Measurements from ENCODE around the gene PDXDC1.
"Not testable (repeated sequence)": the region's sequence is repeated elsewhere in the genome, so short reads cannot be mapped to it uniquely, and the experiment has no call there.

Gene PDXDC1

GRCh38 chr16:15028345-15028715 is 53.5 kb downstream of the PDXDC1 start:
- not testable (repeated sequence) for H3K4me3 ChIP-seq; H3K27ac ChIP-seq; H3K9ac ChIP-seq (ENCODE audit: insufficient read length); DNase-seq (ENCODE audit: low read depth, low spot score); H3K9me3 ChIP-seq (ENCODE audit: low read depth, low read length)
- H3K36me3 ChIP-seq (ENCODE audit: insufficient read depth, low read length) = peaks cover 47% of the 10 kb centered on the region

DNA sequence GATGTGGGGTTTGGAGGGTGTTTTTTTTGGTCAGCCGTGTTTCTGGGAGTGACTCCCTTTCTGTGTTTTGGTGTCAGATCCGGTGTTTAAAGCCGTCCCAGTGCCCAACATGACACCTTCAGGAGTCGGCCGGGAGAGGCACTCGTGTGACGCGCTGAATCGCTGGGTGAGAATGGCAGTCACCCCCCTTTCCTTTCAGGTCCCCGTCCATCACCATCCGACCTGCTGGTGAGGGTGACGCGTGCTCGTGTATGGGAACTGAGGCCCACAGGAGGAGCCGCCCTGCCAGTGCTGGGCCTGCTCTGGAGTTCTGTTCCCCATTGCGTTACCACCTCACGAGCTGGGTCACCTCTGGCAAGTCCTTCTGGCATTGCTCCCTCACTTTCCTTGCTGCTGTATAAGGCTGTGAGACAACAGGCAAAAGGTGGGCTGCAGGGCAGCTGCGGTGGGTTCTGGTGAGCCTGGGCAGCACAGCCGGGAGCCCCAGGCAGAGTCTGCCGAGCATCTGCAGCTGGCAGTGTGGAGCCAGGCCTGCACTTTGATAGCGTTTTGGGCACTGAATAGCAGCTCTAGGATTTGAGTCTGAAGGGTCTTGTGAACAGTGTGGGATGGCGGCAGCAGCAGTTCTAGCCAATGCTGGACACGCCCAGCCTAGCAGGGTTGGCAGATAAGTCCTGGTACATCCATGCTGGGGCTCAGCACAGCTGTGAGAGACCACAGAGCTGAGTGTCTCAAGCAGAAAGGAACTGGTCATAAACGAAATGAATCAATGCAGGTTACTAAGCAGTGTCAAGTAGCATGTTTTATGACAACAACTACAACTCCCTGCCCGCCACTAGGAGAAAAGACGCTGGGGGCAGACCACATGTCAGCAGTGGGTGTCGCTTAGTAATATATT is 54.2 kb downstream of the PDXDC1 start:
- H3K9ac ChIP-seq (ENCODE audit: insufficient read length); H3K27ac ChIP-seq: not testable (repeated sequence)
- H3K36me3 ChIP-seq (ENCODE audit: insufficient read depth, low read length) = peaks cover 50% of the 10 kb centered on the region

GRCh38 chr16:15029749-15030148 is 54.9 kb downstream of the PDXDC1 start:
- DNase-seq (ENCODE audit: low read depth, low spot score) = not testable (repeated sequence)

More for the DNA sequence above, 54.2 kb downstream of the PDXDC1 start:
- DNase-seq (ENCODE audit: low read depth, low spot score); H3K4me3 ChIP-seq; H3K9me3 ChIP-seq (ENCODE audit: low read depth, low read length): not testable (repeated sequence)

GRCh38 chr16:15031179-15031578 is 56.4 kb downstream of the PDXDC1 start:
- no peak for TF ChIP-seq EZH2 (IDR thresholded peaks at IDR 0.05)
- TF ChIP-seq FOXP2 (optimal IDR thresholded peaks at IDR 0.05; ENCODE audit: control extremely low read depth, extremely low read length, insufficient read depth) = no peak
- TF ChIP-seq POLR2AphosphoS5 (IDR thresholded peaks at IDR 0.05; ENCODE audit: borderline replicate concordance, low read depth, low read length) = no peak
- H3K36me3 ChIP-seq (ENCODE audit: insufficient read depth, low read length) = peaks cover 65% of the 10 kb centered on the region
- DNase-seq (ENCODE audit: low read depth, low spot score) = no peak
- no peak overlapping the region for H3K9ac ChIP-seq (ENCODE audit: insufficient read length)
- H3K27ac ChIP-seq = no peak overlapping the region
- H3K4me3 ChIP-seq = no peak overlapping the region
- H3K9me3 ChIP-seq (ENCODE audit: low read depth, low read length) = no peaks in the 10 kb centered on the region

More at GRCh38 chr16:15029749-15030148, 54.9 kb downstream of the PDXDC1 start:
- H3K9me3 ChIP-seq (ENCODE audit: low read depth, low read length); H3K27ac ChIP-seq; H3K4me3 ChIP-seq; H3K9ac ChIP-seq (ENCODE audit: insufficient read length): not testable (repeated sequence)
- H3K36me3 ChIP-seq (ENCODE audit: insufficient read depth, low read length) = peaks cover 55% of the 10 kb centered on the region

DNA sequence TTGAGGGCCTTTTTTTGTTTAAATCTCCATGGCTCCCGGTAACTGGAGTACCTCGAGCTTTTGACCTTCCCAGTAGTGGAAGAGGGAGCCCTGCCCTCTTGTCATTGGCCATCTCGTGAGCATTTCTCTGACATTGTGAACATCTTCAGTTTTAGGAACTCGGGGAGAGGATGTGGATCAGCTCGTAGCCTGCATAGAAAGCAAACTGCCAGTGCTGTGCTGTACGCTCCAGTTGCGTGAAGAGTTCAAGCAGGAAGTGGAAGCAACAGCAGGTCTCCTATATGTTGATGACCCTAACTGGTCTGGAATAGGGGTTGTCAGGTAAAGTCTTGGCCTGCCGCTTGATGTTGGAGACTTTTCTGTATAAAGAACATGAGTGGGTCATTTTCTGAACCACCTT is 56.8 kb downstream of the PDXDC1 start:
- no peaks in the 10 kb centered on the region for H3K9me3 ChIP-seq (ENCODE audit: low read depth, low read length)

DNA sequence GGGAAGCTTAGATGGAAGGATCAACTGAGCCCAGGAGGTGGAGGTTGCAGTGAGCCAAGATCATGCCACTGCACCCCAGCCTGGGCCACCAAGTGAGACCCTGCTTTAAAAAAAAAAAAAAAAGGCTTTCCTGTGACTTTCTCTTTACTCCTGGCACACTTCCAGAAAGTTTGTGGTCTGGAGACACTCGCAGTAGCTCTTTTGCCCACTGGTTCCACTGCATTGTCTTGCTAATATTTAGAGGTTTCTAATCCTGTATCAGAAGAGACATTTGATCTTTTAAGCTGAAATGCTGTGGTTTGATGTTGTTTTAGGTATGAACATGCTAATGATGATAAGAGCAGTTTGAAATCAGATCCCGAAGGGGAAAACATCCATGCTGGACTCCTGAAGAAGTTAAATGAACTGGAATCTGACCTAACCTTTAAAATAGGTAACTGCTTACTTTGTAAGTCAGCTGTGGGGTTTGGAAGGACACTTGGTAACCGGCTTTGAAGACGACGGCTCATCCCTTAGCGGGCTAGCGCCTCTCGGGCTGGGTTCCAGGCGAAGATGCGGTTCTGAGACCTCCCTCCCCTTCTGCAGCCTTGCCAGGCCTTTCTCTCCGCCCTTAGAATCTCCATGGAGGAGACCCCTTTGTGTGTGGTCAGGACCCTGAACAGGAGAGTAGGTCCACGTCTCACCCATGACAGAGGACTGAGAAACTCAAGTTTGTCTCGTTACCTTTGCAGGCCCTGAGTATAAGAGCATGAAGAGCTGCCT is 57.9 kb downstream of the PDXDC1 start:
- H3K4me3 ChIP-seq = no peak overlapping the region
- TF ChIP-seq POLR2AphosphoS5 (IDR thresholded peaks at IDR 0.05; ENCODE audit: borderline replicate concordance, low read depth, low read length) = no peak
- no peak for TF ChIP-seq EZH2 (IDR thresholded peaks at IDR 0.05)
- no peak for TF ChIP-seq FOXP2 (optimal IDR thresholded peaks at IDR 0.05; ENCODE audit: control extremely low read depth, extremely low read length, insufficient read depth)
- H3K27ac ChIP-seq = no peak overlapping the region
- no peaks in the 10 kb centered on the region for H3K9me3 ChIP-seq (ENCODE audit: low read depth, low read length)
- peaks cover 74% of the 10 kb centered on the region for H3K36me3 ChIP-seq (ENCODE audit: insufficient read depth, low read length)
- no peak overlapping the region for H3K9ac ChIP-seq (ENCODE audit: insufficient read length)
- DNase-seq (ENCODE audit: low read depth, low spot score) = no peak

More for the DNA sequence above, 56.8 kb downstream of the PDXDC1 start:
- Histone ChIP-seq H3K9ac (ENCODE audit: insufficient read length) (no peak overlapping the region), H3K36me3 (ENCODE audit: insufficient read depth, low read length) (peaks cover 69% of the 10 kb centered on the region), H3K4me3 (no peak overlapping the region), H3K27ac (no peak overlapping the region)
- DNase-seq (ENCODE audit: low read depth, low spot score) = no peak
- no peak for TF ChIP-seq POLR2AphosphoS5 (IDR thresholded peaks at IDR 0.05; ENCODE audit: borderline replicate concordance, low read depth, low read length)
- no peak for TF ChIP-seq FOXP2 (optimal IDR thresholded peaks at IDR 0.05; ENCODE audit: control extremely low read depth, extremely low read length, insufficient read depth)
- no peak for TF ChIP-seq EZH2 (IDR thresholded peaks at IDR 0.05)

GRCh38 chr16:15033309-15033707 is 58.5 kb downstream of the PDXDC1 start:
- Histone ChIP-seq H3K36me3 (ENCODE audit: insufficient read depth, low read length) (peaks cover 79% of the 10 kb centered on the region), H3K9ac (ENCODE audit: insufficient read length) (no peak overlapping the region), H3K27ac (no peak overlapping the region), H3K9me3 (ENCODE audit: low read depth, low read length) (no peaks in the 10 kb centered on the region), H3K4me3 (no peak overlapping the region)
- no peak for DNase-seq (ENCODE audit: low read depth, low spot score)
- TF ChIP-seq EZH2 (IDR thresholded peaks at IDR 0.05) (no peak), POLR2AphosphoS5 (IDR thresholded peaks at IDR 0.05; ENCODE audit: borderline replicate concordance, low read depth, low read length) (no peak), FOXP2 (optimal IDR thresholded peaks at IDR 0.05; ENCODE audit: control extremely low read depth, extremely low read length, insufficient read depth) (no peak)

- DNase-seq (ENCODE audit: low read depth, low spot score) = no peak
- Histone ChIP-seq H3K36me3 (ENCODE audit: insufficient read depth, low read length) (peaks cover 83% of the 10 kb centered on the region), H3K27ac (no peak overlapping the region), H3K9ac (ENCODE audit: insufficient read length) (no peak overlapping the region), H3K9me3 (ENCODE audit: low read depth, low read length) (no peaks in the 10 kb centered on the region), H3K4me3 (no peak overlapping the region)
- TF ChIP-seq POLR2AphosphoS5 (IDR thresholded peaks at IDR 0.05; ENCODE audit: borderline replicate concordance, low read depth, low read length) (no peak), FOXP2 (optimal IDR thresholded peaks at IDR 0.05; ENCODE audit: control extremely low read depth, extremely low read length, insufficient read depth) (no peak), EZH2 (IDR thresholded peaks at IDR 0.05) (no peak)
These were observed 59.7 kb downstream of the PDXDC1 start for GRCh38 chr16:15034266-15035162.

All from SK-N-MC (cell line).